GM12878 (cell line): Measurements from ENCODE around the gene CCNL2. TPM values are rescaled to one million over a fixed set of nuclear protein-coding genes. Genes with fewer than 3 reads are reported as not detected.

Experiments
- ATAC-seq: fragments of 200-7000 bp; cut with Tn5 transposase; 3 replicates; pipeline ENCODE4 v1.9.1; 2020; ENCODE audit warnings: mild to moderate bottlenecking, moderate library complexity
- BruUV-seq: library from RNA; stranded (reverse); fragments of 400-500 nt; replicated peaks from 2 replicates; lab custom pipeline; 2021; lab: Mats Ljungman, UMichigan
- CTCF ChIA-PET: fragments of 300-600 bp; sonication (Branson Sonifier 250); formaldehyde crosslinking; extraction: SDS; loops from one replicate; lab custom pipeline; 2021; ENCODE audit warnings: inconsistent platforms; lab: Yijun Ruan, JAX
- POLR2A ChIA-PET: fragments of 350-600 bp; formaldehyde crosslinking; extraction: SDS; loops from one replicate; lab custom pipeline; 2021; ENCODE audit warnings: inconsistent platforms; lab: Charles Lee
- RAD21 ChIA-PET: fragments of 300-600 bp; sonication (Branson Sonifier 250); formaldehyde crosslinking; loops from one replicate; lab custom pipeline; 2023; ENCODE audit warnings: antibody characterized with exemption; ENCODE audit not compliant: unreplicated experiment; lab: Charles Lee
- SMC1A ChIA-PET: fragments of 300-600 bp; sonication (Branson Sonifier 250); formaldehyde crosslinking; loops from one replicate; lab custom pipeline; 2023; ENCODE audit not compliant: unreplicated experiment, uncharacterized antibody; lab: Charles Lee
- DNase-seq: peaks from one replicate; pipeline ENCODE4 v3.0.0-alpha.2; 2011; ENCODE audit warnings: low read depth, low spot score
- FAIRE-seq: peaks from 3 replicates; lab custom pipeline; 2011; peaks lifted over from hg19 to GRCh38; lab: Jason Lieb, UNC
- H2AFZ ChIP-seq: 2 replicates; pipeline ENCODE4 v1.6.0; 2011; ENCODE audit warnings: low read depth, low read length, control low read depth; ENCODE audit not compliant: control insufficient read depth
- H3K27ac ChIP-seq: 2 replicates; pipeline ENCODE4 v1.5.1; 2011; ENCODE audit warnings: control low read depth; ENCODE audit not compliant: control insufficient read depth, insufficient read depth
- H3K27me3 ChIP-seq, 2 experiments: replicated peaks in 1 of 2; 2 replicates each; pipeline versions ENCODE4 v1.6.0 to v1.6.1; 2011; ENCODE audit warnings: low read length in 1 of 2; ENCODE audit not compliant: control insufficient read depth in 2 of 2, insufficient read depth in 2 of 2
- H3K36me3 ChIP-seq, 2 experiments: 2 replicates each; pipeline ENCODE4 v1.5.1; 2011; ENCODE audit warnings: low read length in 1 of 2; ENCODE audit not compliant: control insufficient read depth in 2 of 2, insufficient read depth in 2 of 2
- H3K4me1 ChIP-seq: 2 replicates; pipeline ENCODE4 v1.6.1; 2011; ENCODE audit warnings: mild to moderate bottlenecking, low read length, moderate library complexity, mixed read lengths; ENCODE audit not compliant: control insufficient read depth, insufficient read depth
- H3K4me2 ChIP-seq: 2 replicates; pipeline ENCODE4 v1.6.0; 2011; ENCODE audit warnings: control low read depth; ENCODE audit not compliant: control insufficient read depth, insufficient read depth
- H3K4me3 ChIP-seq: fragments of 200-600 bp; sonication (generic); 2 replicates; pipeline ENCODE4 v1.5.1; 2016
- H3K79me2 ChIP-seq: 2 replicates; pipeline ENCODE4 v1.6.0; 2011; ENCODE audit warnings: low read length; ENCODE audit not compliant: control insufficient read depth, insufficient read depth
- H3K9ac ChIP-seq: 2 replicates; pipeline ENCODE4 v1.8.0; 2011; ENCODE audit warnings: low read length, control low read depth, mixed read lengths; ENCODE audit not compliant: control insufficient read depth, insufficient read depth
- H3K9me3 ChIP-seq: replicated peaks from 3 replicates; pipeline ENCODE4 v1.5.1; 2011; ENCODE audit warnings: mild to moderate bottlenecking, low read length; ENCODE audit not compliant: control insufficient read depth, insufficient read depth
- H4K20me1 ChIP-seq: 2 replicates; pipeline ENCODE4 v1.6.0; 2011; ENCODE audit not compliant: control insufficient read depth, insufficient read depth
- BCL11A ChIP-seq: IDR thresholded peaks from 2 replicates; pipeline ENCODE4 v1.6.1; 2011; ENCODE audit warnings: low read depth, low read length
- BMI1 ChIP-seq: fragments of 450-650 bp; IDR thresholded peaks from 2 replicates; pipeline ENCODE4 v1.6.1; 2016; ENCODE audit warnings: mild to moderate bottlenecking, moderate library complexity, borderline replicate concordance
- EP300 ChIP-seq, 2 experiments: fragments of 150-350 bp in 1 of 2; IDR thresholded peaks; 2 replicates each; pipeline ENCODE4 v1.6.1; 2011 to 2012; ENCODE audit warnings: low read depth in 2 of 2, low read length in 2 of 2, borderline replicate concordance in 1 of 2, improper control_type of control experiment in 1 of 2, inconsistent platforms in 1 of 2; ENCODE audit not compliant: control insufficient read depth in 1 of 2
- LARP7 ChIP-seq: fragments of 450-650 bp; IDR thresholded peaks from 2 replicates; pipeline ENCODE4 v1.6.1; 2017; ENCODE audit warnings: mild to moderate bottlenecking
- MTA2 ChIP-seq: fragments of 450-650 bp; IDR thresholded peaks from 2 replicates; pipeline ENCODE4 v1.6.1; 2016; ENCODE audit warnings: low read depth, mild to moderate bottlenecking, moderate library complexity
- NFIC ChIP-seq: IDR thresholded peaks from 2 replicates; pipeline ENCODE4 v1.6.1; 2012; ENCODE audit warnings: low read depth, mild to moderate bottlenecking, inconsistent platforms, low read length, moderate library complexity
- NR2F1 ChIP-seq: fragments of 450-650 bp; conservative IDR thresholded peaks from 2 replicates; pipeline ENCODE4 v1.6.1; 2017; ENCODE audit warnings: mild to moderate bottlenecking
- POLR2AphosphoS5 ChIP-seq: IDR thresholded peaks from 2 replicates; pipeline ENCODE4 v1.6.1; 2011; ENCODE audit warnings: mild to moderate bottlenecking, low read length, inconsistent platforms
- POU2F2 ChIP-seq: IDR thresholded peaks from 3 replicates; pipeline ENCODE4 v1.6.1; 2011; ENCODE audit warnings: low read depth, mild to moderate bottlenecking, low read length, borderline replicate concordance
- RBBP5 ChIP-seq: fragments of 200-600 bp; sonication (generic); conservative IDR thresholded peaks from 2 replicates; pipeline ENCODE4 v1.6.1; 2016
- RCOR1 ChIP-seq: conservative IDR thresholded peaks from 2 replicates; pipeline ENCODE4 v1.6.1; 2012; ENCODE audit warnings: low read depth, low read length, improper control_type of control experiment
- RFX5 ChIP-seq: IDR thresholded peaks from 2 replicates; pipeline ENCODE4 v1.6.1; 2011; ENCODE audit warnings: low read depth, low read length, improper control_type of control experiment
- RUNX3 ChIP-seq: IDR thresholded peaks from 2 replicates; pipeline ENCODE4 v1.6.1; 2012; ENCODE audit warnings: low read length, inconsistent platforms
- SIN3A ChIP-seq: IDR thresholded peaks from 2 replicates; pipeline ENCODE4 v1.6.1; 2012; ENCODE audit warnings: low read depth, low read length, improper control_type of control experiment
- SMC3 ChIP-seq: IDR thresholded peaks from 2 replicates; pipeline ENCODE4 v1.6.1; 2011; ENCODE audit warnings: low read length, improper control_type of control experiment, borderline replicate concordance
- SREBF1 ChIP-seq: IDR thresholded peaks from 2 replicates; pipeline ENCODE4 v1.6.1; 2012; ENCODE audit warnings: mild to moderate bottlenecking, low read length
- SUPT20H ChIP-seq: IDR thresholded peaks from 2 replicates; pipeline ENCODE4 v1.6.1; 2011; ENCODE audit warnings: low read depth, mild to moderate bottlenecking, low read length, moderate library complexity, borderline replicate concordance; ENCODE audit not compliant: control insufficient read depth
- TCF3 ChIP-seq: IDR thresholded peaks from 2 replicates; pipeline ENCODE4 v1.6.1; 2012; ENCODE audit warnings: low read depth, mild to moderate bottlenecking, low read length, borderline replicate concordance; ENCODE audit not compliant: insufficient read depth
- WRNIP1 ChIP-seq: IDR thresholded peaks from 2 replicates; pipeline ENCODE4 v1.6.1; 2011; ENCODE audit warnings: low read depth, low read length, improper control_type of control experiment, borderline replicate concordance
- ZNF274 ChIP-seq: IDR thresholded peaks from one replicate; pipeline ENCODE4 v1.8.0; 2011; ENCODE audit not compliant: insufficient read length, insufficient read depth
- ZNF622 ChIP-seq: fragments of 450-650 bp; IDR thresholded peaks from 2 replicates; pipeline ENCODE4 v1.6.1; 2017; ENCODE audit warnings: mild to moderate bottlenecking, inconsistent platforms
- WGBS: methylation state at CpG from one replicate; pipeline ENCODE4 v1.1.6; 2016; ENCODE audit warnings: low lambda C conversion rate; ENCODE audit not compliant: insufficient replicate concordance, insufficient coverage; ENCODE audit errors: missing lambda C conversion rate; 5-methylcytosine and 5-hydroxymethylcytosine counted together
- in situ Hi-C: fragments of 300-500 bp; cut with MboI; formaldehyde crosslinking; loops from 9 replicates; pipeline ENCODE4 v1.14.3; 2018; ENCODE audit warnings: mixed read lengths
- intact Hi-C: fragments of 100-400 bp; cut with micrococcal nuclease; formaldehyde crosslinking; loops from one replicate; pipeline ENCODE4 v1.14.2; 2022; ENCODE audit not compliant: unreplicated experiment
- polyA plus RNA-seq, 11 experiments: library from polyadenylated mRNA; depleted of rRNA in 4 of 11; unstranded in 6 of 11; stranded (reverse) in 5 of 11; fragments of >200 nt; fragmentation: Nextera tagmentation in 4 of 11; fragmentation: Illumina TruSeq in 1 of 11; extraction: Ambion mirVana in 4 of 11; extraction: Trizol in 1 of 11; gene quantifications; 1 replicate in 1 of 11; 2 replicates in 10 of 11; pipeline versions ENCODE4 v1.2.1 to v1.2.3, GENCODE V29; 2011 to 2016; ENCODE audit warnings: inconsistent platforms in 2 of 11, missing spikeins in 2 of 11, low read depth in 1 of 11
- total RNA-seq, 4 experiments: library from RNA; depleted of rRNA in 3 of 4; stranded (reverse); fragments of >200 nt in 3 of 4; fragmentation: Illumina TruSeq in 1 of 4; extraction: Trizol in 1 of 4; gene quantifications; 2 replicates each; pipeline versions ENCODE4 v1.2.1 to v1.2.3, GENCODE V29; 2013 to 2021
- TF ChIP-seq, protein P1 (sequence below): fragments of 450-650 bp; formaldehyde crosslinking; IDR thresholded peaks from 2 replicates; pipeline ENCODE4 v1.5.0; 2022; ENCODE audit warnings: mild to moderate bottlenecking, missing genetic modification characterization
- TF ChIP-seq, protein P2 (sequence below): IDR thresholded peaks from 2 replicates; pipeline ENCODE4 v1.6.1; 2011; ENCODE audit warnings: low read depth, mild to moderate bottlenecking, low read length, moderate library complexity, borderline replicate concordance; ENCODE audit errors: extremely low read depth

Gene CCNL2
- total and polyA plus RNA-seq, 10 of the 15 experiments (the other 5 are each of a cell fraction or from before 2014, with no cell fraction given), result 2.1 to 143 (median 101) TPM

DNA sequence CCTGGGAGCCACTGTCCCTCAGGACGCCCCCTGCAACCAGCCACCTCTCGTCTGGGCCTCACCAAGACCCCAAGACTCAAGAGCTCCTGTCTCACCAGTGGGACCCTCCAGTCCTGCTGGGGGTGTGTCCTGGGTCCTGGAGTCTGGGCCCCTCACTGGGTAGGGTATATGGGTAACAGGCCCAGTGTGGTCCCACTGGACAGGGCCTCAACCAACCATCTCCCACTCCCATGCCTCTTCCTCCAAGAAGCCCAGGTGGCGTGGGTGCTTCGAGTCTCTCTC, 35.6 kb upstream of the CCNL2 start (continued):
- no peak for TF ChIP-seq RCOR1
- no peak for TF ChIP-seq BCL11A
- no peak for TF ChIP-seq TCF3
- no peak for TF ChIP-seq RFX5
- TF ChIP-seq RBBP5, result no peak
- no peak for TF ChIP-seq WRNIP1
- TF ChIP-seq, protein P1, sequence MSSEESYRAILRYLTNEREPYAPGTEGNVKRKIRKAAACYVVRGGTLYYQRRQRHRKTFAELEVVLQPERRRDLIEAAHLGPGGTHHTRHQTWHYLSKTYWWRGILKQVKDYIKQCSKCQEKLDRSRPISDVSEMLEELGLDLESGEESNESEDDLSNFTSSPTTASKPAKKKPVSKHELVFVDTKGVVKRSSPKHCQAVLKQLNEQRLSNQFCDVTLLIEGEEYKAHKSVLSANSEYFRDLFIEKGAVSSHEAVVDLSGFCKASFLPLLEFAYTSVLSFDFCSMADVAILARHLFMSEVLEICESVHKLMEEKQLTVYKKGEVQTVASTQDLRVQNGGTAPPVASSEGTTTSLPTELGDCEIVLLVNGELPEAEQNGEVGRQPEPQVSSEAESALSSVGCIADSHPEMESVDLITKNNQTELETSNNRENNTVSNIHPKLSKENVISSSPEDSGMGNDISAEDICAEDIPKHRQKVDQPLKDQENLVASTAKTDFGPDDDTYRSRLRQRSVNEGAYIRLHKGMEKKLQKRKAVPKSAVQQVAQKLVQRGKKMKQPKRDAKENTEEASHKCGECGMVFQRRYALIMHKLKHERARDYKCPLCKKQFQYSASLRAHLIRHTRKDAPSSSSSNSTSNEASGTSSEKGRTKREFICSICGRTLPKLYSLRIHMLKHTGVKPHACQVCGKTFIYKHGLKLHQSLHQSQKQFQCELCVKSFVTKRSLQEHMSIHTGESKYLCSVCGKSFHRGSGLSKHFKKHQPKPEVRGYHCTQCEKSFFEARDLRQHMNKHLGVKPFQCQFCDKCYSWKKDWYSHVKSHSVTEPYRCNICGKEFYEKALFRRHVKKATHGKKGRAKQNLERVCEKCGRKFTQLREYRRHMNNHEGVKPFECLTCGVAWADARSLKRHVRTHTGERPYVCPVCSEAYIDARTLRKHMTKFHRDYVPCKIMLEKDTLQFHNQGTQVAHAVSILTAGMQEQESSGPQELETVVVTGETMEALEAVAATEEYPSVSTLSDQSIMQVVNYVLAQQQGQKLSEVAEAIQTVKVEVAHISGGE (CRISPR knock-in tag), result no peak
- no peak for TF ChIP-seq ZNF622

DNA sequence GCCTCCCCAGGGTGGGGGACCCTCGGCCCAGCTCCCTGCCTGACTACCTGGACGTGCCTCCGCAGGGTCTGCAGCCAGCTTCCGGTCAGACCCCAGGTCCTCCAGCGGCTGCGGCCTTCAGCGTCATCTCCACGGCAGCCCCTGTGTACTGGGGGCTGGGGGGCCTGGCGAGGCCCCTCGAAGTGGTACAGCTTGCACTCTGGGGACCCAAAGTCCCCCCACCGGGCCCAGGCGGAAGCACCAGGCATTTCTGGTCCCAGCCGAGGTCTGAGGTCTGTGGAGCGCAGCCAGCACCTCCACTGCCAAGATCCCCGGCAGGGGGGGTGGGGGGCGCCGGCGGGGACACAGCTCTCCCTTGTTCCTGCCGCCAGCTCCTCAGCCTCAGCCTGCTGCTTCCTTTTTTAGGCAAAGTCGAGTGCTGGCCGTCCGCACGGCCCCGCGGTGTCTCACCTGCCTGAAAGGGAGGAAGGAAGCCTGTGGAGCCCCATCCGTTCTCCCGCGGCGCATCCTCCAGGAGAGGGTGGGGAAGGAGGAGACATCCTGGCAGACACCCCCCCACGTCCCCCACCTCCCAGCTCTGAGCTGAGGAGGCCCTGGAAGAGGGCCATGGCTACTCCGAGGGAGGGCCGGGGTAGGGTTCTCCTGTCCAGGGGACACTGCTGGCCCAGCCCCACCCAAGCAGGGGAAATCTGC, 35.1 kb upstream of the CCNL2 start:
- Histone ChIP-seq H3K27ac (no peak overlapping the region), H4K20me1 (no peaks in the 10 kb centered on the region), H3K36me3 (no peaks in the 10 kb centered on the region), H3K79me2 (no peaks in the 10 kb centered on the region), H3K9ac (peak overlapping the region; percentile 34; the same call in 1 of the 2 replicates), H3K4me2 (peak overlapping the region; percentile 42), H3K4me3 (peak overlapping the region; percentile 8; the same call in 1 of the 2 replicates), H3K9me3 (no peaks in the 10 kb centered on the region), H3K27me3 (peaks cover 0 to 13% of the 10 kb centered on the region in 2 experiments; a peak in 3 of 4 replicates), H3K4me1 (peaks cover 20% of the 10 kb centered on the region), H2AFZ (peak overlapping the region; percentile 44)
- SMC1A ChIA-PET, result no interaction called here
- WGBS, result 22% methylated on average over 26 of the region's 32 CpGs
- FAIRE-seq (no peak), DNase-seq (no peak), ATAC-seq (no peak)
- POLR2A ChIA-PET, result interaction anchor here (0.7 kb wide), 1 partner anchor 25 kb away, joined by 3 read pairs; no protein-coding TSS in a partner anchor
- in situ Hi-C loops (no loop called here), intact Hi-C loops (no loop called here)
- CTCF ChIA-PET, result interaction anchor here (1.2 kb wide), 1 partner anchor 35 kb away, joined by 4 read pairs; the partner anchor contains the start of gene CCNL2
- RAD21 ChIA-PET, result no interaction called here
- BruUV-seq, result no TSS peak
- TF ChIP-seq SMC3, result no peak
- no peak for TF ChIP-seq SREBF1
- no peak for TF ChIP-seq MTA2
- TF ChIP-seq NFIC, result no peak
- no peak for TF ChIP-seq ZNF274
- no peak for TF ChIP-seq NR2F1
- TF ChIP-seq RUNX3, result no peak
- TF ChIP-seq SIN3A, result no peak
- no peak for TF ChIP-seq POLR2AphosphoS5
- TF ChIP-seq BMI1, result no peak
- TF ChIP-seq SUPT20H, result no peak
- TF ChIP-seq, protein P2, sequence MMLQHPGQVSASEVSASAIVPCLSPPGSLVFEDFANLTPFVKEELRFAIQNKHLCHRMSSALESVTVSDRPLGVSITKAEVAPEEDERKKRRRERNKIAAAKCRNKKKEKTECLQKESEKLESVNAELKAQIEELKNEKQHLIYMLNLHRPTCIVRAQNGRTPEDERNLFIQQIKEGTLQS, result no peak
- no peak for TF ChIP-seq EP300 (IDR thresholded peaks at IDR 0.05; ENCODE audit: borderline replicate concordance in 1 of 2, control insufficient read depth in 1 of 2, low read depth in 2 of 2, low read length in 2 of 2)
- no peak for TF ChIP-seq LARP7
- TF ChIP-seq POU2F2, result no peak
